ENCODE results near the gene SLAMF1.

DNA sequence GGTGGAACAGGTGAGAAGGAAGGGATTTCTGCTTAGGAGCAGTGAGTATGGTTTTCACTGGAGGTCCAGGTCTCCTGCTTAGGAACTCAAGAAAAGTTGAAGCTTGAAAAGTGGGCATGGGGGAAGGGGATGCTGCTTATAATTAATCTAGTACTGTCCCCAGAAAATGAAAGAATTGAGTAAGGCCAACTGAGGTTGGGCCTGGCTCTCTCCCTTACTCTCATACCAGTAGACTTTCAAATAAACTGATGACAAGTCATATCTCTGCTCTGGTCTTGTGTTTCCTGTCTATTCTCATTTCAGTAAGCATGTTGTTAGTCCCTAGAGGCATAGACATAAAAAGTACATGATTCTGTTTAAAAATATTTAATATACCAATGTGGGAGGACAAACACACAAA is 38.4 kb upstream of the SLAMF1 start:
- TF ChIP-seq, protein P1, sequence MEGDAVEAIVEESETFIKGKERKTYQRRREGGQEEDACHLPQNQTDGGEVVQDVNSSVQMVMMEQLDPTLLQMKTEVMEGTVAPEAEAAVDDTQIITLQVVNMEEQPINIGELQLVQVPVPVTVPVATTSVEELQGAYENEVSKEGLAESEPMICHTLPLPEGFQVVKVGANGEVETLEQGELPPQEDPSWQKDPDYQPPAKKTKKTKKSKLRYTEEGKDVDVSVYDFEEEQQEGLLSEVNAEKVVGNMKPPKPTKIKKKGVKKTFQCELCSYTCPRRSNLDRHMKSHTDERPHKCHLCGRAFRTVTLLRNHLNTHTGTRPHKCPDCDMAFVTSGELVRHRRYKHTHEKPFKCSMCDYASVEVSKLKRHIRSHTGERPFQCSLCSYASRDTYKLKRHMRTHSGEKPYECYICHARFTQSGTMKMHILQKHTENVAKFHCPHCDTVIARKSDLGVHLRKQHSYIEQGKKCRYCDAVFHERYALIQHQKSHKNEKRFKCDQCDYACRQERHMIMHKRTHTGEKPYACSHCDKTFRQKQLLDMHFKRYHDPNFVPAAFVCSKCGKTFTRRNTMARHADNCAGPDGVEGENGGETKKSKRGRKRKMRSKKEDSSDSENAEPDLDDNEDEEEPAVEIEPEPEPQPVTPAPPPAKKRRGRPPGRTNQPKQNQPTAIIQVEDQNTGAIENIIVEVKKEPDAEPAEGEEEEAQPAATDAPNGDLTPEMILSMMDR (IDR thresholded peaks at IDR 0.05; ENCODE audit: low read depth, low read length) = no peak
- TF ChIP-seq EZH2phosphoT487 (IDR thresholded peaks at IDR 0.05; ENCODE audit: low read depth) = no peak
